Ovary (tissue), 9 donors: ENCODE results near the gene ZNF735. TPM values are rescaled to one million over a fixed set of nuclear protein-coding genes. Genes with fewer than 3 reads are reported as not detected.
"Not testable (repeated sequence)": the region's sequence is repeated elsewhere in the genome, so short reads cannot be mapped to it uniquely, and the experiment has no call there.

Source experiments
- DNase-seq, 5 donors: peaks; one replicate each; pipeline ENCODE4 v3.0.0-alpha.2; 2019 to 2020
- H3K27ac ChIP-seq, 2 donors: fragments of 200-600 bp; one replicate each; pipeline versions ENCODE4 v1.5.1 to v1.8.0; 2019 to 2022
- H3K27me3 ChIP-seq: fragments of 200-600 bp; one replicate; pipeline ENCODE4 v1.8.0; 2022
- H3K36me3 ChIP-seq: fragments of 200-600 bp; sonication (generic); one replicate; pipeline ENCODE4 v1.5.1; 2019
- H3K4me1 ChIP-seq: one replicate; pipeline ENCODE4 v1.8.1; 2013; ENCODE audit warnings: mild to moderate bottlenecking, moderate library complexity; ENCODE audit not compliant: insufficient read depth
- H3K4me3 ChIP-seq: fragments of 200-600 bp; sonication (generic); one replicate; pipeline ENCODE4 v1.5.1; 2017
- H3K9me3 ChIP-seq, 2 donors: fragments of 200-600 bp in 1 of 2; sonication (generic) in 1 of 2; one replicate each; pipeline versions ENCODE4 v1.5.1 to v1.8.1; 2013 to 2019; ENCODE audit warnings: mild to moderate bottlenecking in 1 of 2, moderate library complexity in 1 of 2
- EP300 ChIP-seq: sonication (generic); formaldehyde crosslinking; IDR thresholded peaks from one replicate; pipeline ENCODE4 v1.6.1; 2017; ENCODE audit warnings: antibody characterized with exemption
- POLR2A ChIP-seq: fragments of 450-650 bp; IDR thresholded peaks from one replicate; pipeline ENCODE4 v1.6.1; 2017; ENCODE audit warnings: antibody characterized with exemption, mild to moderate bottlenecking, moderate library complexity
- WGBS, 3 donors: extraction: QIAGEN DNeasy Blood & Tissue Kit in 1 of 3; methylation state at CpG; one replicate each; pipeline versions ENCODE4 v1.1.5 to v1.1.7; 2013 to 2017; 5-methylcytosine and 5-hydroxymethylcytosine counted together
- intact Hi-C, 4 donors: fragments of 100-400 bp; cut with DNase I; formaldehyde crosslinking; loops; one replicate each; pipeline versions ENCODE4 v1.11.0 to v1.15.1; 2022 to 2023
- polyA plus RNA-seq, 2 donors: library from polyadenylated mRNA; stranded (reverse); fragments of 200-250 nt in 1 of 2; fragments of 350-450 nt in 1 of 2; fragmentation: Illumina TruSeq in 1 of 2; extraction: RNeasy Lipid Tissue Mini Kit (QIAGEN cat#74804) in 1 of 2; gene quantifications; one replicate each; pipeline ENCODE4 v1.2.3, GENCODE V29; 2013 to 2014
- total RNA-seq, 7 donors: library from RNA; depleted of rRNA in 2 of 7; stranded (reverse); fragments of >200 nt in 2 of 7; fragmentation: NEBNext Ultra II Directional in 3 of 7; extraction: Animal tissue kit (Norgen Biotek cat#: 25700) in 3 of 7; gene quantifications; one replicate each; pipeline versions ENCODE4 v1.1.0 to v1.2.4, GENCODE V29; 2016 to 2023
- TF ChIP-seq, protein P1 (sequence below), 3 donors: fragments of 450-650 bp in 2 of 3; fragments of 200-600 bp in 1 of 3; IDR thresholded peaks; one replicate each; pipeline versions ENCODE4 v1.5.1 to v1.8.0; 2016 to 2022; ENCODE audit warnings: antibody characterized with exemption in 3 of 3, mild to moderate bottlenecking in 1 of 3
- donor health status: DM: no; HTN: no; CAD: no; lungs with moderate emphysema.
- donor health status: DM: no; HTN: no; CAD: no.
- donor health status: Bipolar disorder and iron deficiency.
- donor health status: DM: yes; HTN: yes; CAD: no.
- donor health status: DM: no; HTN: no; CAD: no.
- donor health status: DM: yes; HTN: yes; CAD: no.

Gene ZNF735
- total and polyA plus RNA-seq, 9 donors = not detected

DNA sequence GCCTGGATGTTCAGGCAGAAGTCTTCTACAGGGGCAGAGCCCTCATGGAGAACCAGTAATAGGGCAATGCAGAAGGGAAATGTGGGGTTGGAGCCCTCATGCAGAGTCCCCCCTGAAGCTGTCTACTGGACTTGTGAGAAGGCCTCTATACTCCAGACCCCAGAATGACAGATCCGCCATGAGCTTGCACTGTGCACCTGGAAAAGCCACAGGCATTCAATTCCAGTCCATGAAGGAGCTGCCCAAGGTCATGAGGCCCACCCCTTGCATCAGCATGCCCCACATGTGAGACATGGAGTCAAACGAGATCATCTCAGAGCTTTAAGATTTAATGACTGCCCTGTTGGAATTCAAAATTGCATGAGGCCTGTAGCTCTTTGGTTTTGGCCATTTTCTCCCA, 16.4 kb downstream of the ZNF735 start:
- no peak overlapping the region for H3K27ac ChIP-seq

DNA sequence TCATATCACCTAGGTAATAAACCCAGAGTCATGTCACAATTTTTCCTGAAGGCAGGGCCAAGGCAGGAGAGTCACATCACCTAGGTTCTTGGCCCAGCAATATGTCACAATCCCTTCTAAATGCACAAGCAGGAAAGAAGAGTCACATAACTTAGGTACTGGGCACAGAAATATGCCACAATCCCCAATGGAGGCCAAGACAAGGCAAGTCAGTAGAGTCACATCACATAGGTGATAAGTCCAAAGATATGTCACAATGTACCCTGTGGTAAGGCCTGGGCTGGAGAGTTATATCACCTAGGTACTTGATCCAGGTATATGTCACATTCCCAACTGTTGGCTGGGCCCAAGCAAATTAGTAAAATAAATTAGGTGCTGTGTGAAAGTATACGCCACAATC, 21.2 kb downstream of the ZNF735 start, which contains the start of gene ZNF679:
Gene ZNF679, plus strand, starts transcription at position 301 of the 400 bp plus-strand sequence. CDS start 20,644 bp downstream, outside the sequence.
- H3K36me3 ChIP-seq, H3K4me3 ChIP-seq, H3K27me3 ChIP-seq, H3K9me3 ChIP-seq, H3K4me1 ChIP-seq, intact Hi-C loops, H3K27ac ChIP-seq, DNase-seq: not testable (repeated sequence)
- 88 to 95% (median 91%) methylated on average over 1 of the region's 1 CpG for WGBS, 3 donors

More for the DNA sequence above, 16.4 kb downstream of the ZNF735 start:
- TF ChIP-seq EP300 = no peak
- TF ChIP-seq, protein P1, sequence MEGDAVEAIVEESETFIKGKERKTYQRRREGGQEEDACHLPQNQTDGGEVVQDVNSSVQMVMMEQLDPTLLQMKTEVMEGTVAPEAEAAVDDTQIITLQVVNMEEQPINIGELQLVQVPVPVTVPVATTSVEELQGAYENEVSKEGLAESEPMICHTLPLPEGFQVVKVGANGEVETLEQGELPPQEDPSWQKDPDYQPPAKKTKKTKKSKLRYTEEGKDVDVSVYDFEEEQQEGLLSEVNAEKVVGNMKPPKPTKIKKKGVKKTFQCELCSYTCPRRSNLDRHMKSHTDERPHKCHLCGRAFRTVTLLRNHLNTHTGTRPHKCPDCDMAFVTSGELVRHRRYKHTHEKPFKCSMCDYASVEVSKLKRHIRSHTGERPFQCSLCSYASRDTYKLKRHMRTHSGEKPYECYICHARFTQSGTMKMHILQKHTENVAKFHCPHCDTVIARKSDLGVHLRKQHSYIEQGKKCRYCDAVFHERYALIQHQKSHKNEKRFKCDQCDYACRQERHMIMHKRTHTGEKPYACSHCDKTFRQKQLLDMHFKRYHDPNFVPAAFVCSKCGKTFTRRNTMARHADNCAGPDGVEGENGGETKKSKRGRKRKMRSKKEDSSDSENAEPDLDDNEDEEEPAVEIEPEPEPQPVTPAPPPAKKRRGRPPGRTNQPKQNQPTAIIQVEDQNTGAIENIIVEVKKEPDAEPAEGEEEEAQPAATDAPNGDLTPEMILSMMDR (IDR thresholded peaks at IDR 0.05) = no peak
- TF ChIP-seq POLR2A = no peak
- WGBS, 3 donors = 25 to 40% (median 31%) methylated on average over 2 of the region's 2 CpGs
- Histone ChIP-seq H3K9me3 (no peaks in the 10 kb centered on the region), H3K36me3 (no peaks in the 10 kb centered on the region), H3K4me1 (no peaks in the 10 kb centered on the region), H3K4me3 (no peak overlapping the region), H3K27me3 (no peaks in the 10 kb centered on the region)
- DNase-seq = no peak
- intact Hi-C loops = no loop called here

DNA sequence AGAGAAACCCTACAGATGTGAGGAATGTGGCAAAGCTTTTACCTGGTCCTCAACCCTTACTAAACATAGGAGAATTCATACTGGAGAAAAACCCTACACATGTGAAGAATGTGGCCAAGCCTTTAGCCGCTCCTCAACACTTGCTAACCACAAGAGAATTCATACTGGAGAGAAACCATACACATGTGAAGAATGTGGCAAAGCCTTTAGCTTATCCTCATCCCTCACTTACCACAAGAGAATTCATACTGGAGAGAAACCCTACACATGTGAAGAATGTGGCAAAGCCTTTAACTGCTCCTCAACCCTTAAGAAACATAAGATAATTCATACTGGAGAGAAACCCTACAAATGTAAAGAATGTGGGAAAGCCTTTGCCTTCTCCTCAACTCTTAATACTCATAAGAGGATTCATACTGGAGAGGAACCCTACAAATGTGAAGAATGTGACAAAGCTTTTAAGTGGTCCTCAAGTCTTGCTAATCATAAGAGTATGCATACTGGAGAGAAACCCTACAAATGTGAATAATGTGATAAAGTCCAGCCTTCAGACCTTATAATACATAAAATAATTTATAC, 59.4 kb downstream of the ZNF735 start:
- H3K9me3 ChIP-seq = no peaks in the 10 kb centered on the region

More for the DNA sequence above, 59.4 kb downstream of the ZNF735 start:
- DNase-seq = no peak
- no peaks in the 10 kb centered on the region for H3K4me1 ChIP-seq
- H3K4me3 ChIP-seq = no peak overlapping the region
- no peak for TF ChIP-seq EP300
- TF ChIP-seq POLR2A = no peak
- TF ChIP-seq, protein P1 (IDR thresholded peaks at IDR 0.05) = no peak
- 78 to 95% (median 79%) methylated on average over 1 of the region's 1 CpG for WGBS, 3 donors
- intact Hi-C loops = no loop called here
- no peak overlapping the region for H3K27ac ChIP-seq
- no peaks in the 10 kb centered on the region for H3K27me3 ChIP-seq
- no peaks in the 10 kb centered on the region for H3K36me3 ChIP-seq

Other genes with a start within 250 kb of the ZNF735 start
- gene ZNF722, start 208.4 kb upstream of the ZNF735 start, total RNA-seq = not detected
- gene ZNF722, start 208.4 kb upstream of the ZNF735 start, polyA plus RNA-seq = not detected
- gene ZNF727, start 161.8 kb upstream of the ZNF735 start, total RNA-seq = 10 to 100 TPM in 5 of 7 donors, 1 to 10 TPM in 2; 4.5 to 20.2 (median 13.3) TPM
- gene ZNF727, start 161.8 kb upstream of the ZNF735 start, polyA plus RNA-seq = 1 to 10 TPM; 1.1 to 2.8 TPM
- not detected for gene ZNF679, start 21.3 kb downstream of the ZNF735 start, total RNA-seq
- gene ZNF679, start 21.3 kb downstream of the ZNF735 start, polyA plus RNA-seq = not detected
- gene ZNF736, start 106.8 kb downstream of the ZNF735 start, total RNA-seq = 10 to 100 TPM in 6 of 7 donors, 1 to 10 TPM in 1; 9.1 to 24.9 (median 19.7) TPM
- 1 to 10 TPM; 5.0 to 7.9 TPM for gene ZNF736, start 106.8 kb downstream of the ZNF735 start, polyA plus RNA-seq